Neuron (in vitro differentiated cells): ENCODE results near the gene FOXF2.
"Not testable (repeated sequence)": the region's sequence is repeated elsewhere in the genome, so short reads cannot be mapped to it uniquely, and the experiment has no call there.

Source experiments
- H2AFZ ChIP-seq: one replicate; pipeline ENCODE4 v1.6.1; 2013; ENCODE audit warnings: low read depth, mild to moderate bottlenecking, inconsistent platforms, low read length, moderate library complexity
- H3K27me3 ChIP-seq: one replicate; pipeline ENCODE4 v1.6.1; 2013; ENCODE audit warnings: low read length; ENCODE audit not compliant: insufficient read depth
- H3K36me3 ChIP-seq: one replicate; pipeline ENCODE4 v1.6.1; 2013; ENCODE audit warnings: low read length; ENCODE audit not compliant: insufficient read depth
- H3K4me1 ChIP-seq: one replicate; pipeline ENCODE4 v1.6.1; 2013; ENCODE audit warnings: low read length; ENCODE audit not compliant: insufficient read depth
- H3K4me3 ChIP-seq: 2 replicates; pipeline ENCODE4 v1.5.1; 2013; ENCODE audit warnings: mild to moderate bottlenecking, low read length, moderate library complexity
- H3K9me3 ChIP-seq: one replicate; pipeline ENCODE4 v1.6.1; 2013; ENCODE audit warnings: low read length

FOXF2 gene

DNA sequence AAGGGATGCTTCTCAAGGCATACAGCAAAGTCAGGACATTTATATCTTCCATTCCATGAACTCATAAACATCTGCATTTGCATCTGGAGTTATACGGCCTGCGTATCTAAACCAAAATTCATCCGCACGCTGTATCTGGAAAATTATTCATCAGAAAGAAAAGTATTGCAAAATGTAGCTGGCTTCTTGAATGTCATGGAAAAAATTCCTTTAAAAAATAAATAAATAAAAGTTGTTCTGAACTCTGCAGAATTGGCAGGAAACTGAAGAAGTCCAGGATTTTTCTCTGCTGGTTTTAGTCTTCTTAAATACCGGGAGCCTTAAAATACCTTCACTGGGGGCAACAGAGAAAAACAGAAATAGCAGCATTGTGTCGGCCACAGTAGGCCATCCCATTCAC lies 23.7 kb upstream of the FOXF2 start:
- Histone ChIP-seq H3K27me3 (no peaks in the 10 kb centered on the region), H3K4me3 (no peak overlapping the region), H3K4me1 (no peaks in the 10 kb centered on the region), H2AFZ (no peak overlapping the region), H3K36me3 (no peaks in the 10 kb centered on the region), H3K9me3 (no peaks in the 10 kb centered on the region)

DNA sequence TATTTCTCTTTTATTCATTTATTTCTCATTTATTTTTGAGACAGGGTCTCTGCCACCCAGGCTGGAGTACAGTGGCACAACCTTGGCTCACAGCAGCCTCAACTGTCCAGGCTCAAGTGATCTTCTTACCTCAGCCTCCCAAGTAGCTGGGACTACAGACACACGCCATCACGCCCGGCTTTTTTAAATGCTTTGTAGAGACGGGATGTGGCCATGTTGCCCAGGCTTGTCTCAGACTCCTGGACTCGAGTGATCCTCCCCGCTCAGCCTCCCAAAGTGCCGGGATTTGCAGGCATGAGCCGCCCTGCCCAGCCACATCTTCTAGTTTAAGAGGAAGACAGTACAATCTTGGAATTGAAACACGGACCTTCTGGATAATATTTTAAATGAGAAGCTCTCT lies 21.6 kb upstream of the FOXF2 start:
- H3K4me1 ChIP-seq: no peaks in the 10 kb centered on the region
- H3K9me3 ChIP-seq: no peaks in the 10 kb centered on the region
- H3K27me3 ChIP-seq: peaks cover 3% of the 10 kb centered on the region
- no peaks in the 10 kb centered on the region for H3K36me3 ChIP-seq
- no peak overlapping the region for H2AFZ ChIP-seq
- H3K4me3 ChIP-seq: no peak overlapping the region

DNA sequence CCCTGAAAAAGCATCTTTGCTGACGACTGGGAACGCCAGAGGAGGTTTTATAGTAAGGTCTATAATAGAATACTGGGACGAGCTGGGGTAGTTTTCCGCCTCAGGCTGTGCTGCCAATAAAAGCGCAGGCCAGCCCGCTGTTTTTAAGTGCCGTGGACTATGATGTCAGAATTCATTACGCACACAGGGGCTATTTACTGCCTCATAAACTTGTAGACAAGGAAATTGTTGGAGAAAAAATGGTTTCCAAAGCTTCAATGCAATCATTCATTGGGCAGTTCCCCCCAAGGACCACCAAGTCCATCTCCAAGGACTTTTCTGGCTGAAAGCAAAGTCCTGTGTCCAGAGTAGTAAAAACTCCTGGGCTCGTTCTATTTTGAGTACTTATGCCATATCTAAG lies 20.4 kb upstream of the FOXF2 start:
- H3K27me3 ChIP-seq: peaks cover 13% of the 10 kb centered on the region
- no peak overlapping the region for H3K4me3 ChIP-seq
- no peaks in the 10 kb centered on the region for H3K36me3 ChIP-seq
- H3K4me1 ChIP-seq: no peaks in the 10 kb centered on the region
- no peaks in the 10 kb centered on the region for H3K9me3 ChIP-seq
- no peak overlapping the region for H2AFZ ChIP-seq

DNA sequence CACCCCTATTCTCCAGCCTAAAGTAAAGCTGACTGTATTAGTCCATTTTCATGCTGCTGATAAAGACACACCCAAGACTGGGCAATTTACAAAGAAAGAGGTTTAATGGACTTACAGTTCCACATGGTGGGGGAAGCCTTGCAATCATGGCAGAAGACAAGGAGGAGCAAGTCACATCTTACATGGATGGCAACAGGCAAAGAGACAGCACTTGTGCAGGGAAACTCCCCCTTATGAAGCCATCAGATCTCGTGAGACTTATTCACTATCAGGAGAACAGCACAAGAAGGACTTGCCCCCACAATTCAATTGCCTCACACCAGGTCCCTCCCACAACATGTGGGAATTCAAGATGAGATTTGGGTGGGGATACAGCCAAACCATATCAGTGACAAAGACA lies 19.7 kb upstream of the FOXF2 start:
- not testable (repeated sequence) for H3K4me3 ChIP-seq, H3K36me3 ChIP-seq, H2AFZ ChIP-seq, H3K4me1 ChIP-seq, H3K9me3 ChIP-seq
- H3K27me3 ChIP-seq: peaks cover 19% of the 10 kb centered on the region

DNA sequence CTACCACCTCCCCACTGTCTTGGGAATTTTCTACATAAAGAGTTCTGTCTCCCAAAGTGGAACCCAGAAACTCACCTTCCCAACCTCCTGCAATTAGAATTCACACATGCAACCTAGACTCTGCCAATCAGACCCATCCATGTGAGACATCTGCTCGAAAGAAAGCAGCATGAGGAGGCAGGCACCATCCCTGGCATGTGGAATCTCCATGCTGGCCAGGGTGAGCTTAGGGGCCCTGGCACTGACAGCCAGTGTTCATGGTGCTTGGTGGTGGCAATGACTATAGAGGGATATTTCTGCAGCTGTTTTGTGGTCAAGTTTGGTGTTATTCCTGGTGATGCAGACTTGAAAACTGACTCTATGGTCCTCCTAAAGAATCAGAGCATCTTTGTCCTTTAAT lies 17.4 kb upstream of the FOXF2 start:
- Histone ChIP-seq H3K4me3 (no peak overlapping the region), H3K9me3 (no peaks in the 10 kb centered on the region), H3K4me1 (no peaks in the 10 kb centered on the region), H2AFZ (no peak overlapping the region), H3K27me3 (peaks cover 38% of the 10 kb centered on the region), H3K36me3 (no peaks in the 10 kb centered on the region)

DNA sequence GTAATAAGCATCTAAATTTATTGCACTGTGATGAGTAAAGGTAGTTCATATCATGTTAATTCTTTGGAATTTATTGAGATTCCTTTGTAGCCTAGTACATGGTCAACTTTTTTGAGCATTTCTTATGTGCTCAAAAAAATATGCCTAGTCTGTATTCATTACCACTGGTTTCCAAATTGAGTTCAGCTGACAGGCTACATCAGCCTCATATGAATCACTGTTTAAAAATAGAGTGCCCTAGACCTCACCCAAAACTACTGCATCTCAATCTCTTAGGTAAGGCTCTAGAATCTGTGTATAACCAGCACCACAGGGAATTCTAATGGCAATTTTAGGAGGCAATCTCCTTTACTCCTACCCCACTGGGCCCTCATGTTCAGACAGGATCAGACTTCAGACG lies 16.7 kb upstream of the FOXF2 start:
- Histone ChIP-seq H3K27me3 (peaks cover 45% of the 10 kb centered on the region), H3K4me3 (no peak overlapping the region), H3K4me1 (no peaks in the 10 kb centered on the region), H3K9me3 (peaks cover 2% of the 10 kb centered on the region), H2AFZ (no peak overlapping the region), H3K36me3 (no peaks in the 10 kb centered on the region)

DNA sequence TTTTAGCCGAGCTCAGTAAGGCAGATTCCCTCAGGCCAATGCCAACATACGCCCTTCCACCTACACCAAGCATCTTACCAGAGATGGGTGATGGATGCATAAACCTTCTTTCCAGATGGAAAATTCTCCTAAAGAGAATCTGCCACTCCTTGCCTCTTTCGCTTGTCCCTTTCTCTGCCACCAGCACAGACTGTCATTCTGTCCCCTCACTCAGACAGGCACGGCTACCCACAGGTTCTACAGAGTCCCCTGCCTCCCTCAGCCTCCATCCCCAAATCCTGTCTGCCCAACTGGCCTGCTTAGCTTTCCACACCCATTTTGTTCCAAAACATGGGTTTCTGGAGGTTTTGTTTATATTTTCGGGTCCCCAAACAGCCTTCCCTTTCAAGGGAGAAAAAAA lies 12.7 kb upstream of the FOXF2 start:
- no peaks in the 10 kb centered on the region for H3K36me3 ChIP-seq
- peaks cover 84% of the 10 kb centered on the region for H3K27me3 ChIP-seq
- H2AFZ ChIP-seq: no peak overlapping the region
- no peaks in the 10 kb centered on the region for H3K4me1 ChIP-seq
- no peak overlapping the region for H3K4me3 ChIP-seq
- peaks cover 2% of the 10 kb centered on the region for H3K9me3 ChIP-seq

DNA sequence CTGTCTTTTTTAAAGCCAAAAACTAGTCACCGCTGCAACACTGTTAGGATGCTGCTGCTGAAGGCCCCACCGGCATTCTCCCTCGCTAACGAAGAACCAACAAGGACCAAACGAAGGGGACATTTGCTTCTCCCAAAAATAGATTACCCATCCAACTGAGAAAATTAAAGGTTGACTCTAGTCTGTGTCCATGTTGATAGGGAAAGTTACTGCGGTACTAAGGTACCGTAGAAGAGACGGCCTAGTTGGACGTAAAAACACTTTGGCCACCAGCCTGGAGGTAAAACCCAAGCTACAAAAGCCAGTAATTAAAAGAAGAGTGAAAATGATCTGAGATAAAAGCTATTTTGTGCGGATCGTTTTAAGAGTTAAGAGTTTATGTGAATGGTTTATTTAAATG lies 11.8 kb upstream of the FOXF2 start:
- Histone ChIP-seq H3K4me1 (peaks cover 5% of the 10 kb centered on the region), H2AFZ (no peak overlapping the region), H3K4me3 (no peak overlapping the region), H3K36me3 (no peaks in the 10 kb centered on the region), H3K27me3 (peaks cover 88% of the 10 kb centered on the region), H3K9me3 (peaks cover 2% of the 10 kb centered on the region)

DNA sequence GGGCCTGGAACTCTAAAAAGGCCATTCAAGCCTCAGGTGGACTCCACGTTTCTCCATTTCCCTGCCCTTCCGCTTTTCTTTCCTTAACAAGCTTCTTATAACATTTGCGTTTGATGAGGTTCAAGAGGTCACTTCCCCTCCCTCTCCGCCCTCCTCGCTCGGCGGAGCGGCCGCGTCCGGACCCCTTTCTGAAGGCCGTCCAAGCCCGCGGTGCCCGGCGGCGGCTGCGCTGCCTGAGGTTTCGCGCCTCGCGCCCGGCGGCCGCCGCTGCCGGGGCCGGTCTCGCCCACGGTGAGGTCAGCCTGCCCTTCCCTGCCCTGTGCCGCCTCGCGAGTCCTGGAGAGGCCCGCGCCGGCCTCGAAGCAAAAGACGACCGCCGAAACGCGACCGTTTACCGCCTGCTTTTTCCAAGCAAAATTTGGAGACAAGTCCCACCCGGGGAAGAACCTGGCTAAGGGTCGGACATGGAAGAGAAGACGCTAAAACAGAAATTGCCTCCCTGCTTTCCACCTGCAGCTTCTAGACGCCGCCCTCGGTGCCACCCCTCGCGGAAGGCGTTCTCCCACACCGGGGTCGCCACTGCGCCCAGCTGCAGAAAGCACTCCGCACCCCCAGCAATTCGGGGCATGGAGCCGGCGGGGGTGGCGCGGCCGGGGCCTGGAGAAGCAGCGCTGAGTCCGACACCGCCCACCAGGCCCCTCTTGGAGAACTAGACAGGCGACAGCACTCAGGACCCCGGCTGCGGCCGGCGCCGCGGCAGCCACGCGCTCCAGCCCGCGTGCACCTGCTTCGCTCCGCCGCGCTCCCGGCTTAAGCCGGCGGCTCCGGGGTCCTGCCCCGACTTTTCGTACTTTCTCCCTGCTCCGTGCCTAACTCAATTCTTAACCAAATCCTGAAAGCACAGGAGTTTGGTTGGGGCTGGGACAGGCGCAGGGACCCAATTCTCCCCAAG lies 11.0 kb upstream of the FOXF2 start:
- Histone ChIP-seq H3K27me3 (peaks cover 91% of the 10 kb centered on the region), H2AFZ (no peak overlapping the region), H3K4me1 (peaks cover 5% of the 10 kb centered on the region), H3K4me3 (no peak overlapping the region), H3K36me3 (no peaks in the 10 kb centered on the region), H3K9me3 (peaks cover 2% of the 10 kb centered on the region)

DNA sequence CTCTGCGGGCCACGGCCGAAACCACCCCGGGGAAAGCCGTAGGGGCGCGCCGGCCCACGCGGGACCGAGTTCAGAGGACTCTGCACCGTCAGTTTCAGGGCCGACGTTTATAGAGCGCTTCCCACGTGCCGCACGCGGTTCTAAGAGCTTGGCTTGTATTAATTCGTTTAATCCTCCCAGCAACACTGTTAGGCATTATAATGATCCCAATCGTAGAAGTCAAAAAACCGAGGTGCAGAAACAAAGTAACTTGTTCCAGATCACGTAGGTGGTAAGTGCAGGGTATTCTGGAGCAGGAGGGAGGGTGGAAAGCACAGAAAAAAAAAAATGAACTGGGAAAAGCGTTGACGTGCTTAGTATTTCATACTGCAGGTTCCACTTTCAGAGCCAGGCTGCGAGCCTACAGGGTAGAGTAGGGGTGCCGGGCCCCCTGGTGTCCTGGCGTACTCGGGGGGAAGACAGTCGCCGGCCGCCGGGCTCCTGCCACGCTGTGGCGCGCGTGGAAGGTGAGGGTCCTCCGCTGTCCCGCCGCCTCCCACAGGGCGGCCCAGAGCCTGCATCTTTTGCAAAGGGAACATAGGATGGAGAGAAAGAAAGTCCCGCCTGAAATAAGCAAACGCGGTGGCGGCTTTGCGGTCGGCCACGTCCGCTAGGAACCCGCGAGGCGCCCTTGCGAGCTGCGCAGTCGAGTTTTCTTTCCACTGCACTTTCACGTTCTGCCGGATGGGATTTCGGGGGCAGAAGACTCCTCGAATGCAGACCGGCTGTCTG lies 10.2 kb upstream of the FOXF2 start:
- no peak overlapping the region for H3K4me3 ChIP-seq
- H3K36me3 ChIP-seq: no peaks in the 10 kb centered on the region
- H2AFZ ChIP-seq: no peak overlapping the region
- peaks cover 5% of the 10 kb centered on the region for H3K4me1 ChIP-seq
- peaks cover 2% of the 10 kb centered on the region for H3K9me3 ChIP-seq
- peaks cover 92% of the 10 kb centered on the region for H3K27me3 ChIP-seq

DNA sequence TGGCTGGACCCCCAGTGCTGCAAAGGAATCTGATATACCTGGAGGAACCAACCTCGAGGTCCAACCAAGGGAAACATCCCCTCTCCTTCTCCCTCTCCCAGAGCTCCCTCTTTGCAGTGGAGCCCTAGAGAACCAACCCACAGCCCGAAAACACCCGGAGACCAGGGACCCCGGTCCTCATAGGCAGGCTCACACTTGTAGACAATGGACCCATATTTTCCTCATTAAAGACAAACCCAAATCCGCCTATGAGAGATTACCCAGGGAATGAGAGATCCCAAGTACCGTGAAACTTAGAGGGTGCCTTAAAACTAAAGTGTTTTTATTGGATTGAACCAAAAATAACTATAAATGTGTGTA lies 9.6 kb upstream of the FOXF2 start:
- Histone ChIP-seq H3K4me3 (no peak overlapping the region), H3K4me1 (peaks cover 5% of the 10 kb centered on the region), H2AFZ (no peak overlapping the region), H3K36me3 (no peaks in the 10 kb centered on the region), H3K9me3 (peaks cover 2% of the 10 kb centered on the region), H3K27me3 (peaks cover 93% of the 10 kb centered on the region)

DNA sequence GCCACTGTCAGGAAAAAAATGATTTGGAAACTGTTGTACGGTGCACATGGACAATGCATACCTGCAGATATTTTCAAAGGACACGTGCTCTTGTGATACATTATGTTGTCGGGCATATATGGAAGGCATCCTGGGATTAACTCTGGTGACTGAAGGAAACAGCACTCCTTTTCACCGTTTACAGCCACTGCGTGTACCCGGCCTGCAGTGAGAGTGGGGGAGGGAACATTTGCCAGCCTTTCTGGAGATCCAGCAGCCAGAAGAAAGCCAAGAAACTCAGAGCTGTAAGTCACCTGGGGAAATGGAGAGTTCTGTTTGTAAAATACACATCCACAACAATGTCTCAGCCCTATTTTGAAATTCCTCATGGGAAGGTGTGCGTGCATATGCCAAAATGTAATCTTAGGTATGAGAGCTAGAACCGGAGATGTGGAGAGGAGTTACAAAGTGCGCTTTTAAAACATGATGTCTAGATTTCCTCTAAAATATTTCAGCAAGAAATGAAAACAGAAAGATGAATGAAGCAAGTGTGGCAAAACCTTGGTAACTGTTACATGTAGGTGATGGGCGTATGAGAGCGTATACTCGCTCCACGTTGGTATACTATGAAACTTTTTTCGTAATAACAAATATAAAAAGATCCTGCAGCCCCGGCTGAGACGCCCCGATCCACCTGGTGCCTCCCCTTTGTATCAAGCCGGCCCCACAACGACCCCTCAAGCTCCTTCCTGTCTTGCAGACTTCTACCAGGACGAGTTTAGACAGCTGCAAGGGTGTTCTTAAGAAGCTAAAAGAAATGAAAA lies 8.6 kb upstream of the FOXF2 start:
- peaks cover 2% of the 10 kb centered on the region for H3K9me3 ChIP-seq
- H3K4me3 ChIP-seq: no peak overlapping the region
- H3K36me3 ChIP-seq: no peaks in the 10 kb centered on the region
- peaks cover 96% of the 10 kb centered on the region for H3K27me3 ChIP-seq
- peaks cover 5% of the 10 kb centered on the region for H3K4me1 ChIP-seq
- no peak overlapping the region for H2AFZ ChIP-seq
